ENCODE data around the gene FDXACB1.

The FDXACB1 gene, protein sequence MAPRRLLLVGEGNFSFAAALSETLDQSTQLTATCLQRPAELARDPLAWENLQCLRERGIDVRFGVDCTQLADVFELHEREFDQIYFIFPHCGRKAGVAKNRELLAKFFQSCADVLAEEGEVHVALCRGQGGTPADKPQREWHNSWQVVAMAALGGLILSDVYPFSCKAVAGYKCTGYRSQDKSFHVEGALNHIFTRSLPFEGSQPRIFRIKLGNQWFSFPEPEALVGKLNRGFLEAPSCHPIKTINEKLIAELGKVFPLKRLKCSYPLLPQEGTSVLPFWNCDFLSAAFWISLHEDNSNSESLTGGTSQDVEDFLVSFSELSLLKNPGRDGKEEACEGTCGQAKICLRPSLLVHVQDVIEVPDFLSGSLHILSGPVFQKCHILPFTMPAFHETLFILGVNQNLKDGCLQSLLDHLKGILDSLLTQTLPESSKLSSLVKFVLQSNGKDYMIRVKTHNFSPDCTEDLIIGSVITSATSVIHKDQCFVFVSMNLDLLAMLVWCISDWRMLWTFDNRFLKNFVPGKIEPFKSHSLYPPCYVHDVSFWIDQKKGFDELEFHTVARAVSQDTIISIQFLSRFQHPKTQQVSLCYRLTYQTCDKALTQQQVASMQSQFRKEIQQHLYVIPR

DNA sequence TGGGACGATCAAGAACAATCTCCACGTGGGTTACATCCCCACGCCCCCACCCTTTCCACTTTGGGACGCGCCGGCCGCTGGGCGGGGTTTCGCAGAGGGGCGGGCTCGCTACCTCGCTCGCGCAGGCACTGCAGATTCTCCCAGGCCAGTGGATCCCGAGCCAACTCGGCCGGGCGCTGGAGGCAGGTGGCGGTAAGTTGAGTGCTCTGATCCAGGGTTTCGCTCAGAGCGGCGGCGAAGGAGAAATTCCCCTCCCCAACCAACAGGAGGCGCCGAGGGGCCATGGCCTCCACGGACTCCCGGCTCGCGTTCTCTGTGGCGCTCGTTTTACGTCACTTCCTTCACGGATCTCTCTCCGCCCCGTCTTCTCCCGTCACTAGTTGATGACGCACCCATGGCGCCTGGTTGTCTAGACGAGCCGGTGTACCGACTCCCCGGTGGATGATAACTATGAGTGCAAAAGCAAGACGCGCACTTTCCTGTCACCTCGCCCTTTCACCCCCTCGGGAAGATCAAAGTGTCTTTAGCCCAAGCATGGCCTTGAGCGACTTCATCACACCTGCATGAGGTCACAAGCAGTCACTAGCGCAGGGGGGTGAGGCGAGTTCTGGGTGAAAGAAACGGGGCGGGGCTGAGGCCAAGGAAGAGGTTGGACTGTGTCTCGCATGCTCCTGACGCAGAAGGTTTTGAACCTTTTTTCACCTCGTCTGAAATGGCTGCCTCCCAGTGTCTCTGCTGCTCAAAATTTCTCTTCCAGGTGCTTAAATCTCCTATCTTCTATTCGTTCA lies at the start of gene FDXACB1, which contains the start of gene CFAP68:
FDXACB1 (minus strand) TSS at position 317 of the 788 bp plus-strand sequence; CDS start at position 284, 33 bp downstream.
CFAP68 (plus strand) TSS at position 693 of the 788 bp plus-strand sequence; CDS start at position 713, 20 bp downstream.
- peak; percentile 90 to 93 for DNase-seq (ENCODE audit: low read depth in 2 of 2)

DNA sequence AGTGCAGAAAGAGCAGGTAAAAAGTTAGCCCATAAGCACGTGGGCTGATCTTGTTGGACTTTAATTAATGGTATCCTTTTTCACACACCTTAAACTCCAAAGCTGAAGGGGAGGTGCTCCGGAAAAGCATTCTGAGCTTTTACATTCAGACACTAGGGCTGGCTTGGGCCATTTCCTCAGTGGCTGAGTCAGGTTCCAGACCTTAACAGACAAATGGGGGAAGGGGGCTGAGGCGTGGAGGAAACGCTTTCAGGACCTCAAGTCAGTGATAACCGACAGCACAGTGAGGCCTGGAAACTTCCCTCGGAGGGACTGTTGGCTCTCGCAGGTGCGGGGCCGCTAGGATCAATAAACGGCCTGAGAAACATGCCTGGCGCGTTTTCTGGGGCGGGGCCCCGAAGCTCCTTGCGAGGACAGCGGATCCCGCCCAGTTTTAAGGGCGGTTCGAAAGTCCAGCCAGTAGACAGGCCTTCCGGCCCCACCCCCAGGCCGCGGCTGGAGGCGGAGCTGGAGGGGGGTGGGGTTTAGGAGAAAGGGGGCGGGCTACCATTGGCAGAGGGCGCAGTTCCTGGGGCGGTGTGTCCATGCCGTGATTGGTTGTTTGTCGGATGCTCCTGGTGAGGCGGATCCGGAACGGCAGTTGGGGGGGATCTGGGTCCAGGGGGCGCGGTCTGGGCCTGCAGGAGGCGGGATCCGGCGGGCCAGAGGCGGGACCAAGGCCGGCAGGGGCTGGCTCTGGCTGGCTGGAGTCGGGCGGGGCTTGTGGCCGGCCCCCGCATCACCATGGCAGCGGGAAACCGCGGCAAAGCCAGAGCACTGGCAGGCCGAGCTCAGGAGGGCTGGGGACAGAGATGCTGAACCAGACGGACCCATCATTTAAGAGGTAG lies 47.8 kb upstream of the FDXACB1 start:
- DNase-seq (ENCODE audit: low read depth in 2 of 2) = peak; percentile 93 to 94

DNA sequence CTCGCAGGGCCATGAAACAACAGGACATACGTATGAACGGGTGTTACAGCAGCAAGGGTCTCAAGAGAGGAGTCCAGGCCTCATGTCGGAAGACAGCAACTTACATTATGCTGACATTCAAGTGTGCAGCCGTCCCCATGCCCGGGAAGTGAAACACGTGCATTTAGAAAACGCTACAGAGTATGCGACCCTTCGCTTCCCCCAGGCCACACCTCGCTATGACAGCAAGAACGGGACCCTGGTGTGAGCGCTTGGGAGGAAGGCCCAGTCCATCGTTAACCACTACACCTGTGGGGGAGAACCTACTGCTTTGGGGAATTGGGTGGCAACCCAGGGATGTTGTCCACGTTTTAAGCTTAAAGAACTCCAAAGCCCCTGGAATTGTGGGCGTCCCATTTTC lies 47.0 kb upstream of the FDXACB1 start:
- no peak for DNase-seq (ENCODE audit: low read depth in 2 of 2)

DNA sequence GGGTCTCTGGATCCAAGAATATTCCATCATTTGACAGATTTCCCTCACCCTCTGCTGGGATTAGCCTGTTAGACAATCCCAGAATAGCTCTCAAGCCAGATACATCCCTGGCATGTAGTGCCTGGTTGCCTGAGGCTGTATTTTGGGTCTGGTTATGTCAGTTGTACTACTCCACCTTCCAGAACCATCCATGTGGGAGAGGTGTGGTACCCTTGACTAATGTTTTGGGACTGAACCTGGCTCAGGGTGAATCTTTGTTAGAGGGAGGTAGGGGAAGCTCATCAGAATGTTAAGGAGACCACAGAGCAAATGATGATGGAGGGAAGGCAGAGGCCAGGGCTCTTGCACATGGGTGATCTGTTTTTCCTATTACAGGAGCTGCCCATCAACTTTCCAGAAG lies 45.0 kb upstream of the FDXACB1 start:
- no peak for DNase-seq (ENCODE audit: low read depth in 2 of 2)

DNA sequence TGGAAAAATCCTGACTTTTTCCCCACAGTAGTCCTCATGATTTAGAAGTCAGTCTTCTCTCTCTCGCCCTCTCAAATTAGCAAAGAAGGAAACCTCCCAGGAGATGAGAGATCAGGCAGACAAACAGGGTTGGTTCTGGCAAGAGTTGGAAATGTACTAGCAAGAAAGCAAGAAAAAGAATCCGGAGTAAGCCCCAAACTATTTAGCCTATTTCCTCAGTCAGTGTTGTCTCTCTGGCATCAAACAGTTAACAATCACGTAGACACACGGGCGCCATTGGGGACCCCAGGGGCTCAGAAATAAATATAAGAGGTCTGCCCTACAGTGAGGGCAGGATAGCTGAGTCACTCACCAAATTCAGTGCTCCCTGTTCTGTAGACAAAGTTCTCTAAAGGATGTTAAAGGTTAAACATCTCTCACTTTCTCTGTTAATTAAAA lies 44.4 kb upstream of the FDXACB1 start:
- DNase-seq (ENCODE audit: low read depth in 2 of 2) = peak in 1 of 2 experiments; percentile 31

DNA sequence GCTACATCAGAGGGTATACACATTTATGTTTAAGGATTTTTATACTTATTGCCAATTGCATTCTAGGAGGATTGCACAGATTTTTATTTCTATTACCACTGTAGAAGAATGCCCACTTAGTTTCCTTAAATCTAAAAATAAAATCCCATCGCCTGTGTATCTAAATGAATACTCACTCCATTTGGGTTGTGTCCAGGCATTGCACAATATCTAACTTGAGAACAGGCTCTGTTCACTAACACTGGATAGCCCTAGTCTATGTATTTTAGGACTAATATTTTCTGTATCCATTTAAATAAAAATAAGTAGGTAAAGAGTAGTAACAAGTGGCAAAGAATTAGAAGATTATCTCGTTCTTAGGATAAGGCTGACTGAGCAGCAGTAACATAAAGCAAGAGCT lies 43.8 kb upstream of the FDXACB1 start:
- peak; percentile 71 to 79 for DNase-seq (ENCODE audit: low read depth in 2 of 2)

DNA sequence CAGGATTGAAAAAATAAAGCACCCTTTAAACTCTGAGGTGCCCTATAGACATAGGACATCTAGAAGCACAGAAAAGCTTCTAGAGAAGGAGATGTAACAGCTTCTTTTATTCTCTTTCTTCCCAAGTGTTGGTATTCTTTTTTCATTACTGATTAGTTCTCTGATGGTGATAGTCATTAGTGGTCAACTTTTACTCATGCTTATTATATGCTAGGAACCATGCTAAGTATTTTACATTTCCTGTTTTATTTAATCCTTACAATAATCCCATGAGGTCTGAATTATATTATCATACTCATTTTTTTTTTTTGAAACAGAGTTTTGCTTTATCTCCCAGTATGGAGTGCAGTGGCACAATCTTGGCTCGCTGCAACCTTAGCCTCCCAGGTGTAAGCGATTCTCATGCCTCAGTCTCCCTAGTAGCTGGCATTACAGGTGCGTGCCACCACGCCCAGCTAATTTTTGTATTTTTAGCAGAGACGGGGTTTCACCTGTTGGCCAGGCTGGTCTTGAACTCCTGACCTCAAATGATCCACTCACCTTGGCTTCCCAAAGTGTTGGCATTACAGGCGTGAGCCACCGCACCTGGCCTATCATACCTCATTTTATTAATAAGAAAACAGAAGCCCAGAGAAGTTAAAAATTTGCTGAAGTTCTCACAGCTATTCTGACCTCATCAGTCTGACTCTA lies 42.7 kb upstream of the FDXACB1 start:
- DNase-seq (ENCODE audit: low read depth in 2 of 2) = no peak

DNA sequence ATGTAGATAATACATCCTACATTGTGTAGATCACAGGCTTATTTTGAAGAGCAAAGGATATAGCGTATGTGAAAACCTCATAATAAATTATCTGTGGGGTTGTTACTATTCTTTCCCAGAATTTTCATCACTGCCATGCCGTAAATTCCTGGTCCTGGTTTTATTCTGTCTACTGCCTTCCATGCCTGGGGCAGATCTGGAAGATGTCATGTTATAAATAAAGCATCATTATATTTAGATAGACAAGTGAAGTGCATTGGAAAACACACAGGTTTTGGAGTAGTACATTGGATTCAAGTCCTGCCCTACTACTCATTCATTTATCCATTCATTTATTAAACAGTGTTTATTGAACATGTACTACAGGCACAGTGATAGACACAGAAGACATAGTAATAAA lies 41.9 kb upstream of the FDXACB1 start:
- DNase-seq (ENCODE audit: low read depth in 2 of 2) = no peak

DNA sequence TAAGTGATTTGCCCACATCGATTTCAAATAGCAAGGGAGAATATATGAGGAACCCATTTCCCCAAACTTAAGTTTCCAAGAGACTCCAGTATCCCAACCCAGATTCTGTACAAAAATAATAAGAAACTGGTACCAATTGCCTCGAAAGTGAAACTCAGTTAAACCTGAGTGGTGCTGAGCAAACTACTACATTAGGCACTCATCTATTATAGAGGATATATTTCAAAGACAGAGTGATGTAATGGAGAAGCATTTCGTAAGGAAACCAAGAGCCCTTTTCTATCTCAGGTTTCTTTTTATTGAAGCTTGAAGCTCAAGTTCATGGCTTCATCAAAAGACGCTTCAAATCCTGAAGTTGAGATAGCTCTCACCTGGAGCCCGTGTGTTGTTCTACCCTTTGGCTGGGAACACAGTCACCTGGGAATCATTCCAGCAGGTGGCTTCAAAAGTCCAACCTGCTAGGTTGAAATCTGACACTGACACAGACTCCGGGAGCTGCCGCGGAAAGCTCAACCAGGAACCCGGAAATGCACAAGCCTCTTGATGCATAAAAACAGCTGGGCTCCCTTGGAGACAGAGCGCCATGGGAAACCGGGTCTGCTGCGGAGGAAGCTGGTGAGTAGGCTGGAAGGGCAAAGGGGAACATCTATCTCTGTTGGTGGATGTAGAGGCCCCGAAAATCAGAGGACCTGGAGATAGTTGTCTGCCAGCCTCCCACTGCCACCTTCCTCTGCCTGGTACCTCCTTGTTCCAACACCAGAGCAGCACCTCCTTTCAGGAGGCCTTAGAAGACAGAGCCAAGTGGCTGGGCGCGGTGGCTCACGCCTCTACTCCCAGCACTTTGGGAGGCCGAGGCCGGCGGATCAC lies 39.7 kb upstream of the FDXACB1 start, which contains the start of gene C11orf52:
C11orf52 (plus strand) TSS at position 524 of the 867 bp plus-strand sequence; CDS start at position 584, 60 bp downstream.
- DNase-seq (ENCODE audit: low read depth in 2 of 2) = no peak

DNA sequence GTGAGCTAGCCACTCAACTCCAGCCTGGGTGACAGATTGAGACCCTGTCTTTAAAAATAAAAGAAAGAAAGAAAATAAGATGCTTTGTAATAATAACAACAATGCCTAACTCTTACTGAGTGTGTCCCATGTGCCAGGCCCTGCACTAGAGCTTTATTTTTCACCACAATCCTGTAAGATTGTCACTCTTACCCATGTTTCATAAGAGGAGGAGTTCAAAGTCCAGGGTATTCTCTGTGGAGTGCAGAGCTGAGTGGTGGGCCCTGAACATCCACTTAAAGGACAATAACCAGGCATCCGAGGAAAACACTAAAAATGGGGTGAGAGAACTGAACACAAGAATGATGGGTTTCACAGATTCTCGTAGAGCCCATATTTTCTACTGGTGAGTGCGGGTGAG lies 38.8 kb upstream of the FDXACB1 start:
- DNase-seq (ENCODE audit: low read depth in 2 of 2) = no peak

DNA sequence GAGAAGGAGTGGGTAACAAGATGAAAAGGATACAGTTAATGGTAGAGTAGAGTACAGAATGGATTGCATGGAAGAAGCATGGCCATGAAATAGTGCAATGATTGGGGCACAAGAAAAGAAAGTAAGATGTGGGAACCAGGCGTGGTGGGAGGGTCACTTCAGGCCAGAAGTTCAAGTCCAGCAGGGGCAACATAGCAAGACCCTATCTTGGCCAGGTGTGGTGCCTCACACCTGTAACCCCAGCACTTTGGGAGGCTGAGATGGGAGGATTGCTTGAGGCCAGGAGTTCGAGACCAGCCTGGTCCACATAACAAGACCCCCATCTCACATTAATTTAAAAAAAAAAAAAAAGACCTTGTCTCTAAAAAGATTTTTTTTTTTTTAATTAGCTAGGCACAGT lies 38.3 kb upstream of the FDXACB1 start:
- no peak for DNase-seq (ENCODE audit: low read depth in 2 of 2)

DNA sequence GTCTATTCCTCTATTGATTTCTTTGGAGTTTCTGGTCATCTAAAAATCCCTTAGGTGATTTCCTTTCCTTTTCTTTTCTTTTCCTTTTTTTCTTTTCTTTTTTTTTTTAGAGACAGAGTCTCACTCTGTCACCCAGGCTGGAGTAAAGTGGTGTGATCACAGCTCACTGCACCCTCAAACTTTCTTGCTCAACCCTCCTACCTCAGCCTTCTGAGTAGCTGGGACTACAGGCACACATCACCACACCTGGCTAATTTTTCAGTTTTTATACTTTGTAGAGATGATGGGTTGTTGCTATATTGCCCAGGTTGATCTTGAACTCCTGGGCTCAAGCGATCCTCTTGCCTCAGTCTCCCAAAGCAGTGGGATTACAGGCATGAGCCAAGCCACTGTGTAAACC lies 37.8 kb upstream of the FDXACB1 start:
- DNase-seq (ENCODE audit: low read depth in 2 of 2) = no peak

DNA sequence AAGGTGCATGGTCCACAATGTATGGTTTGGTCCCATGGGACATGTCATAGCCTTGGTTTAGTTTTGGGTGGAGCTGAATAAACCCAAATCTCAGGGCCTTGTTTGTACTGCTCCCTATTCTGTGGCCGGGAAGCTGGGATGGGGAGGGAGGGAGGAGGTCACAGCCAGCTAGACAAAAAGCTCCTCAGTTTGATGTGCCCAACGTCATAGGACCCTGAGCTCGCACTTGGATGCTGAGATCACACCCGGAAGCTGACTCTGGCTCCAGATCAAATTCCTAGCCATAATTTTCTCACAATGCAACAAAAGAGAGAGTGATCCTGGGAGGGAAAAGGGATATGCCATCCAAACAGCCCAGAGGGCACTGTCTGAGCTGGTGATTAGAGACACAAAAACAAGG lies 35.0 kb upstream of the FDXACB1 start:
- peak in 1 of 2 experiments; percentile 40 for DNase-seq (ENCODE audit: low read depth in 2 of 2)

DNA sequence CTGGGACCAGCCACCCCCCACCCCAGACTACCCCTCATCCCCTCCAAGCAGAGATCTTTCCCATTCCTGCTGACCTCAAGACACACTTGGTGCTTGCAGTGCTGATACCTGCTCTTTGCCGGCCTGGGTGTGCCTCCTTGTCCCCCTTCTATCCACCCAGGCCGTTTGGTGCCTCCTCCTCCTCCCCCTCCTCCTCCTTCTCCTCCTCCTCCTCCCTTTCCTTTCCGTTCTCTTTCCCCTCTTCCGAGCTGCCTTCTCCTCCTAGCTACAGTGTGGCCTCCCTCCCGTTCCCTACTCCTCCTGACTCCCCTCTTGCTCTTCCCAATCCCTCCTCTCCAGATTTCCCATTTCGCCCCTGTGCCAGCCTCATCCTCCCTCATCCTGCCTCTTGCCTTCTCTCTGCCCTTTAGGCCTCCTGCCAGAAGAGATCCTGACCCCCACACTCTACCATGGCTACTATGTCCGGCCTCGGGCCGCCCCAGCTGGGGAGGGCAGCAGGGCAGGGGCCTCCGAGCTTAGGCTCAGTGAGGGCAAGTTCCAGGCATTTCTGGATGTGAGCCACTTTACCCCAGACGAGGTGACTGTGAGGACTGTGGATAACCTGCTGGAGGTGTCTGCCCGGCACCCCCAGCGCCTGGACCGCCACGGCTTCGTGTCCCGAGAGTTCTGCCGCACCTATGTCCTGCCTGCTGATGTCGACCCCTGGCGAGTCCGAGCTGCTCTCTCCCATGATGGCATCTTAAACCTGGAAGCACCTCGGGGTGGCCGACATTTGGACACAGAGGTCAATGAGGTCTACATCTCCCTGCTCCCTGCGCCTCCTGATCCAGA lies 34.3 kb upstream of the FDXACB1 start:
- no peak for DNase-seq (ENCODE audit: low read depth in 2 of 2)

DNA sequence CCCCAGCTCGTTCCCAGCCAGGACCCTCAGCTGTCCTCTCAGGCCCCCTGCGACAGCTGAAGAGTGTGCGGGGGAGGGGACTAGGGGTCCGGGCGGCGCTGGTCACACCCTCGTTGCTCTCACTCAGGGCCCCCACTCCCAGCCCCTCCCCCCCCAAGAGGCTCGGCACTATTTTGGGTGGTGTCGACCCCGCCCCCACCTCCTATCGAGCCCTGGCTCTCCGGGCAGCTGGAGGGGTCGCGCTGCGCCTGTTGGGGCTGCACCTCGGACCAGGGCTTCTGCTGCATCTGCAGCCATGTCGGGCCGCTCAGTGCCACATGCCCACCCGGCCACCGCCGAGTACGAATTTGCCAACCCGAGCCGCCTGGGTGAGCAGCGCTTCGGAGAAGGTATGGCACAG lies 33.6 kb upstream of the FDXACB1 start, which contains the start of gene HSPB2:
HSPB2 (plus strand) TSS at position 200 of the 400 bp plus-strand sequence; CDS start at position 296, 96 bp downstream.
- DNase-seq (ENCODE audit: low read depth in 2 of 2) = no peak

DNA sequence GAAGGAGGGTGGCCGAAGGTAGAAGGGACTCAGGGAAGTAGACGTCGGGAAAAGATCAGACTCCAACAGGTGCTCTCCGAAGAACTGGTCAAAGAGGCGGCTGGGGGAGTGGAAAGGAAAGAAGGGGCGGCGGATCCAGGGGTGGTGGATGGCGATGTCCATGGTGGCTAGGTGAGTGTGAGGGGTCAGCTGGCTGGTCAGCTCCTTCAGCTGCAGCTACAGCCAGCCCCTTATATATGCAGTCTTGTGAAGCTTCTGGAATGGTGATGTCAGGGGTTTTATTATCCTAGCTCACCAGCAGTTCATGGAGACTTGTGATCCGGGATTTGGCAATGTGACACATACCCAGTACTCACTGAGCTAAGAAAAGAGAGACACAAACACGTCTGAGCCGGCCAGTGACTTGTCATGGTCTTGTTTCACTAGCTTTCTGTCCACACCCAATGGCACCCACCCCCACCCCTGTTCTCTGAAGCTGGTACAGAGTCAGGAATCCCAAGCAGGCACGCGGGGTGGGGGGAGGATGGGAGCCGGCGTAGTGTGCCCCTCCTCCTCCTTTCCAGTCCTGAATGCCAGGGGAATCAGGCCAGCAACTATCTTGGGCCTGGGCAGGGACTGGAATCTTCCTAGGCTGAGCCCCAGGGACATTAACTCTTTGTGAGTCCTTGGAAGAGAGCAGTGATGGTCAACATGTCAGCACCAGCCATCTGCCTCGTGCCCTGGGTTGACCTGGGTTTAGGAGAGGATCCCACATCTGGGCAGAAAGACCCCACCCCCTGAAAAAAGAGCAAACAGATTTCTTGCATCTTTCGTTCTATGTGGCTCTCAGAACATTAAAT lies 32.8 kb upstream of the FDXACB1 start, which contains the start of gene CRYAB:
CRYAB (minus strand) TSS at position 208 of the 839 bp plus-strand sequence; CDS start at position 162, 46 bp downstream.
- DNase-seq (ENCODE audit: low read depth in 2 of 2) = peak in 1 of 2 experiments; percentile 43

Data from fibroblast of skin of left biceps (primary cell).